Neutrophil (primary cell): ENCODE results near the gene SFSWAP.

ENCODE experiments used
- H3K27ac ChIP-seq: fragments of 200-600 bp; sonication (generic); 2 replicates; pipeline ENCODE4 v1.5.1; 2016; ENCODE audit warnings: mild to moderate bottlenecking, moderate library complexity
- H3K27me3 ChIP-seq: fragments of 200-600 bp; sonication (generic); 2 replicates; pipeline ENCODE4 v1.6.0; 2016; ENCODE audit warnings: mild to moderate bottlenecking
- H3K36me3 ChIP-seq: fragments of 200-600 bp; sonication (generic); 2 replicates; pipeline ENCODE4 v1.5.1; 2017
- H3K4me1 ChIP-seq, 2 experiments: fragments of 200-600 bp in 1 of 2; sonication (generic) in 1 of 2; 1 replicate in 1 of 2; 2 replicates in 1 of 2; pipeline versions ENCODE4 v1.5.1 to v1.6.1; 2013 to 2016; ENCODE audit warnings: low read depth in 1 of 2, low read length in 1 of 2, mild to moderate bottlenecking in 1 of 2, moderate library complexity in 1 of 2; ENCODE audit not compliant: control insufficient read depth in 1 of 2, insufficient read depth in 1 of 2
- H3K4me3 ChIP-seq, 2 experiments: fragments of 200-600 bp in 1 of 2; sonication (generic) in 1 of 2; 1 replicate in 1 of 2; 2 replicates in 1 of 2; pipeline ENCODE4 v1.5.1; 2013 to 2016; ENCODE audit warnings: low read depth in 1 of 2, low read length in 1 of 2, mild to moderate bottlenecking in 1 of 2, moderate library complexity in 1 of 2
- H3K9me3 ChIP-seq: fragments of 200-600 bp; sonication (generic); 2 replicates; pipeline ENCODE4 v1.5.1; 2016
- TF ChIP-seq, protein P1 (sequence below): fragments of 200-600 bp; sonication (generic); IDR thresholded peaks from 2 replicates; pipeline ENCODE4 v1.5.1; 2016; ENCODE audit warnings: antibody characterized with exemption

Gene SFSWAP

DNA sequence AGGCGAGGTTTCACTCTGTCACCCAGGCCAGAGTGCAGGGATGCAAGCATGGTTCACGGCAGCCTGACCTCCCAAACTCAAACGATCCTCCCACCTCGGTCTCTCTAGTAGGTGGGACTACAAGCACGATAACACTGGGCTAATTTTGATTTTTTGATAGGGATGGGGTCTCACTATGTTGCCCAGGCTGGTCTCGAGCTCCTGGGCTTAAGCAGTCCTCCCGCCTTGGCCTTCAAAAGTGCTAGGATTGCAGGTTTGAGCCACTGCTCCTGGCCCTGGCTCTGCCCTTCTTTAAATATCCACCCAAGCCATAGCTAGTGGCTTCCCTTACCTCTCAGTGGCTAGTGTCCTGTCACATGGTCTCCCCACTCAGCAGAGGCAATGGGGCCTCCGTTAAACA, 17.8 kb downstream of the SFSWAP start:
- H3K4me3 ChIP-seq = no peak overlapping the region
- TF ChIP-seq, protein P1, sequence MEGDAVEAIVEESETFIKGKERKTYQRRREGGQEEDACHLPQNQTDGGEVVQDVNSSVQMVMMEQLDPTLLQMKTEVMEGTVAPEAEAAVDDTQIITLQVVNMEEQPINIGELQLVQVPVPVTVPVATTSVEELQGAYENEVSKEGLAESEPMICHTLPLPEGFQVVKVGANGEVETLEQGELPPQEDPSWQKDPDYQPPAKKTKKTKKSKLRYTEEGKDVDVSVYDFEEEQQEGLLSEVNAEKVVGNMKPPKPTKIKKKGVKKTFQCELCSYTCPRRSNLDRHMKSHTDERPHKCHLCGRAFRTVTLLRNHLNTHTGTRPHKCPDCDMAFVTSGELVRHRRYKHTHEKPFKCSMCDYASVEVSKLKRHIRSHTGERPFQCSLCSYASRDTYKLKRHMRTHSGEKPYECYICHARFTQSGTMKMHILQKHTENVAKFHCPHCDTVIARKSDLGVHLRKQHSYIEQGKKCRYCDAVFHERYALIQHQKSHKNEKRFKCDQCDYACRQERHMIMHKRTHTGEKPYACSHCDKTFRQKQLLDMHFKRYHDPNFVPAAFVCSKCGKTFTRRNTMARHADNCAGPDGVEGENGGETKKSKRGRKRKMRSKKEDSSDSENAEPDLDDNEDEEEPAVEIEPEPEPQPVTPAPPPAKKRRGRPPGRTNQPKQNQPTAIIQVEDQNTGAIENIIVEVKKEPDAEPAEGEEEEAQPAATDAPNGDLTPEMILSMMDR = no peak
- H3K4me1 ChIP-seq = no peaks in the 10 kb centered on the region
- H3K9me3 ChIP-seq = no peaks in the 10 kb centered on the region
- H3K27me3 ChIP-seq = no peaks in the 10 kb centered on the region
- H3K27ac ChIP-seq = no peak overlapping the region
- H3K36me3 ChIP-seq = peaks cover 92% of the 10 kb centered on the region

DNA sequence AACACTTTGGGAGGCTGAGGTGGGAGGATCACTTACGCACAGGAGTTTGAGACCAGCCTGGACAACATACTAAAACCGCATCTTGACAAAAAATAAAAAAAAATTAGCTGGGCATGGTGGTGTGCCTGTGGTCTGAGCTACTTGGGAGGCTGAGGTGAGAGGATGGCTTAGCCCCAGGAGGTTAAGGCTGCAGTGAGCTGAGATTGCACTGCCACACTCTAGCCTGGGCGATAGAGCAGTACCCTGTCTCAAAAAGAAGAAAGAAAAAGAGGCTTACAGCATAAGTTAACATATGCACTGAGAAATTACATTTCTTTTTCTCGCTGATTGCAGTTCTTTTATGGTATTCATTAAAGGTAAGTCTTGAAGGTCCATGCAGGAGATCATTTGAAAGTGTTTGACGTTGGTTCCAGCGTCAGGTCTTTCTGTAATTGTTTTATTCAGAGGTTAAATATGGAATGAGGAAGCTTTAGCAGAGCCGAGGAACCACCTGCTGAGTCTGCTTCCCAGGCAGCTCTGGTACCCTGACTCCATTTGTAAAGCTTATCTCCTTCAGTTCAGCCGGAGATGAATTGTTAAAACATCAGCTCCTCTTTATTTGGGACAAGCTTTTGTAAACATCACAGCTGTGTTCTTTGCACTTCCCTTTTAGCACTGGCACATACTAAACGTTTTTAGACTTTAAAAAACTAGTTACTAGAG, 18.5 kb downstream of the SFSWAP start:
- H3K9me3 ChIP-seq = no peaks in the 10 kb centered on the region
- H3K36me3 ChIP-seq = peaks cover 98% of the 10 kb centered on the region
- H3K4me3 ChIP-seq = no peak overlapping the region
- H3K27ac ChIP-seq = no peak overlapping the region
- no peaks in the 10 kb centered on the region for H3K27me3 ChIP-seq
- H3K4me1 ChIP-seq = no peaks in the 10 kb centered on the region
- TF ChIP-seq, protein P1 = no peak

- TF ChIP-seq, protein P1 = no peak
- Histone ChIP-seq H3K27me3 (no peaks in the 10 kb centered on the region), H3K36me3 (peaks cover 91% of the 10 kb centered on the region), H3K27ac (no peak overlapping the region), H3K9me3 (no peaks in the 10 kb centered on the region), H3K4me3 (no peak overlapping the region), H3K4me1 (no peaks in the 10 kb centered on the region)
Observed at GRCh38 chr12:131732996-131733615, 22.2 kb downstream of the SFSWAP start.

DNA sequence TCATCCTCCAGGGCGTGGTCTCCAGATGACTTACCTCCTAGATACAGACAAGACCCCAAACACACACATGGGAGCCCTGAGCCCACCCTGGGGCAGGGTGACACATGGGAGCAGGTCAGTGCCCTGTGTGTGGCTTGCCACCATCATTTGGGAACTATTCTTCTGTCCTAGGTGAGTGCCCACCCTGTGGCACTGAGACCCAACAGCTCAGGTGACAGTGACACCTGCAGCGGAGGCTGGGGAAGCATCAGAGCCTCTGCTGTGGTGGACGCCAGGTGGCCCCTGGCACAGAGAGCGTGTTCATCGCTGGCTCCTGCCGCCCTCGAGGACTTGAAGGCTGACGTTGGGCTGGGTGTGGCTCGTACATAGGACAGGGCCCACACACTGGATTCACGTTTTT, 23.0 kb downstream of the SFSWAP start:
- no peak overlapping the region for H3K4me3 ChIP-seq
- peaks cover 85% of the 10 kb centered on the region for H3K36me3 ChIP-seq
- no peaks in the 10 kb centered on the region for H3K9me3 ChIP-seq
- no peaks in the 10 kb centered on the region for H3K27me3 ChIP-seq
- H3K27ac ChIP-seq = no peak overlapping the region
- H3K4me1 ChIP-seq = no peaks in the 10 kb centered on the region
- TF ChIP-seq, protein P1 = no peak

DNA sequence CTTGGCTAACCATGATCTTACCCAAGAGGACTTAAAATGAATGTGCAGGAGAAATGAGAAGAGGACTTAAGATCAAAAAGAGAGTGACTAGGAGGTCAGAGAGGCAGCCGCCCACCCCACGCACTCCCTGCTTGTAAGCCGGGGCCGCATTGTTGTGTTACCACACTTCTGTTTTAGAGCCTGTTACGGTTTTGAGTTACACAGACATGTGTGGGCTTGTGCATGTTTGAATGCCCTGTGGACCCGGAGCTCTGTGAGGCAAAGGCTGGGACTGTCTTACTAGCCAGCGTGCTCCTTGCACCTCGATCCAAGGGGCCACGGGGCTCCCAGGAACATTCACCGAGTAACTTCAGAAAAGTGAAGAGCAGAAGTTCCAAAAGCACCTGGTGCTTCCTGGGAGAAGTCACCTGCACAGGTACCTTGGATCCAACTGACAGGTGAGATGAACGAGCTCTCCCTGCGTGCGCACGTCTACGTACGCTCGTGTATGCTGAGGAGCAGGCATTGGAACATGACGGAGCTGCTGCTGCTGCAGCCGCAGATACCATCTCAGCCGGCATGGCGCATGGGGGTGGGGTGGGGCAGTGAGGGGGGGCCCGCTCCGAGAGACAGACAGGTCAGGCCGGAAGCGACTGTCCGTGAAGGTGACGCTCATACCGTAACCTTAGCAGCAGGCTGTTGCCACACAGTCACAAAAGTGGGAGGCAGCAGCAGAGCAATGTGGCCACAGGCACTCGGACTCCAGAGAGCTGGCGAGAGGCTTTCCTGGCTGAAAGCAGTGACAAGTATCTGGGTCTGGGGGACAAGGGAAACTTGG, 23.7 kb downstream of the SFSWAP start:
- Histone ChIP-seq H3K9me3 (no peaks in the 10 kb centered on the region), H3K4me3 (no peak overlapping the region), H3K36me3 (peaks cover 83% of the 10 kb centered on the region)

More for the DNA sequence above, 23.7 kb downstream of the SFSWAP start:
- TF ChIP-seq, protein P1 = no peak
- no peak overlapping the region for H3K27ac ChIP-seq
- no peaks in the 10 kb centered on the region for H3K27me3 ChIP-seq
- H3K4me1 ChIP-seq = no peaks in the 10 kb centered on the region
